Ovary (tissue), 10 donors: ENCODE results near the gene PPME1. TPM values are rescaled to one million over a fixed set of nuclear protein-coding genes. Genes with fewer than 3 reads are reported as not detected.
"Not testable (repeated sequence)": the region's sequence is repeated elsewhere in the genome, so short reads cannot be mapped to it uniquely, and the experiment has no call there.

ENCODE experiments used
- DNase-seq, 5 donors: peaks; one replicate each; pipeline ENCODE4 v3.0.0-alpha.2; 2019 to 2020
- H3K27ac ChIP-seq, 2 donors: fragments of 200-600 bp; one replicate each; pipeline versions ENCODE4 v1.5.1 to v1.8.0; 2019 to 2022
- H3K27me3 ChIP-seq: fragments of 200-600 bp; one replicate; pipeline ENCODE4 v1.8.0; 2022
- H3K36me3 ChIP-seq: fragments of 200-600 bp; sonication (generic); one replicate; pipeline ENCODE4 v1.5.1; 2019
- H3K4me1 ChIP-seq: one replicate; pipeline ENCODE4 v1.8.1; 2013; ENCODE audit warnings: mild to moderate bottlenecking, moderate library complexity; ENCODE audit not compliant: insufficient read depth
- H3K4me3 ChIP-seq: fragments of 200-600 bp; sonication (generic); one replicate; pipeline ENCODE4 v1.5.1; 2017
- H3K9me3 ChIP-seq, 2 donors: fragments of 200-600 bp in 1 of 2; sonication (generic) in 1 of 2; one replicate each; pipeline versions ENCODE4 v1.5.1 to v1.8.1; 2013 to 2019; ENCODE audit warnings: mild to moderate bottlenecking in 1 of 2, moderate library complexity in 1 of 2
- EP300 ChIP-seq: sonication (generic); formaldehyde crosslinking; IDR thresholded peaks from one replicate; pipeline ENCODE4 v1.6.1; 2017; ENCODE audit warnings: antibody characterized with exemption
- POLR2A ChIP-seq: fragments of 450-650 bp; IDR thresholded peaks from one replicate; pipeline ENCODE4 v1.6.1; 2017; ENCODE audit warnings: antibody characterized with exemption, mild to moderate bottlenecking, moderate library complexity
- WGBS, 3 donors: extraction: QIAGEN DNeasy Blood & Tissue Kit in 1 of 3; methylation state at CpG; one replicate each; pipeline versions ENCODE4 v1.1.5 to v1.1.7; 2013 to 2017; 5-methylcytosine and 5-hydroxymethylcytosine counted together
- intact Hi-C, 4 donors: fragments of 100-400 bp; cut with DNase I; formaldehyde crosslinking; loops; one replicate each; pipeline versions ENCODE4 v1.11.0 to v1.15.1; 2022 to 2023
- long read RNA-seq, 3 donors: library from polyadenylated mRNA in 2 of 3; unstranded in 2 of 3; transcript quantifications; one replicate each; pipeline ENCODE4 v2.0.0 and lab custom pipeline, GENCODE V29; 2021 to 2026
- polyA plus RNA-seq, 2 donors: library from polyadenylated mRNA; stranded (reverse); fragments of 200-250 nt in 1 of 2; fragments of 350-450 nt in 1 of 2; fragmentation: Illumina TruSeq in 1 of 2; extraction: RNeasy Lipid Tissue Mini Kit (QIAGEN cat#74804) in 1 of 2; gene quantifications; one replicate each; pipeline ENCODE4 v1.2.3, GENCODE V29; 2013 to 2014
- total RNA-seq, 7 donors: library from RNA; depleted of rRNA in 2 of 7; stranded (reverse); fragments of >200 nt in 2 of 7; fragmentation: NEBNext Ultra II Directional in 3 of 7; extraction: Animal tissue kit (Norgen Biotek cat#: 25700) in 3 of 7; gene quantifications; one replicate each; pipeline versions ENCODE4 v1.1.0 to v1.2.4, GENCODE V29; 2016 to 2023
- TF ChIP-seq, protein P1 (sequence below), 3 donors: fragments of 450-650 bp in 2 of 3; fragments of 200-600 bp in 1 of 3; IDR thresholded peaks; one replicate each; pipeline versions ENCODE4 v1.5.1 to v1.8.0; 2016 to 2022; ENCODE audit warnings: antibody characterized with exemption in 3 of 3, mild to moderate bottlenecking in 1 of 3
- donor health status: DM: no; HTN: no; CAD: no; lungs with moderate emphysema.
- donor health status: DM: no; HTN: no; CAD: no.
- donor health status: Bipolar disorder and iron deficiency.
- donor health status: DM: yes; HTN: yes; CAD: no.
- donor health status: DM: no; HTN: no; CAD: no.
- donor health status: DM: yes; HTN: yes; CAD: no.

The PPME1 gene, protein sequence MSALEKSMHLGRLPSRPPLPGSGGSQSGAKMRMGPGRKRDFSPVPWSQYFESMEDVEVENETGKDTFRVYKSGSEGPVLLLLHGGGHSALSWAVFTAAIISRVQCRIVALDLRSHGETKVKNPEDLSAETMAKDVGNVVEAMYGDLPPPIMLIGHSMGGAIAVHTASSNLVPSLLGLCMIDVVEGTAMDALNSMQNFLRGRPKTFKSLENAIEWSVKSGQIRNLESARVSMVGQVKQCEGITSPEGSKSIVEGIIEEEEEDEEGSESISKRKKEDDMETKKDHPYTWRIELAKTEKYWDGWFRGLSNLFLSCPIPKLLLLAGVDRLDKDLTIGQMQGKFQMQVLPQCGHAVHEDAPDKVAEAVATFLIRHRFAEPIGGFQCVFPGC
- 10 to 100 TPM; 31.5 to 42.2 (median 35.8) TPM for total RNA-seq
- 10 to 100 TPM; 19.6 to 39.1 TPM for polyA plus RNA-seq
- long read RNA-seq, donor 1, transcript PPME1-201 (14 exons, 2,677 nt): major isoform, 151 of 176 reads
- long read RNA-seq, donor 1, partial matches to known transcripts: 6 of 176 reads
- long read RNA-seq, donor 1, other reads (novel, unspliced or antisense): 17 of 176 reads
- long read RNA-seq, donor 2, transcript PPME1-201 (14 exons, 2,677 nt): major isoform, 24 of 51 reads
- long read RNA-seq, donor 2, partial matches to known transcripts: 26 of 51 reads
- long read RNA-seq, donor 2, other reads (novel, unspliced or antisense): 0 of 51 reads
- long read RNA-seq, donor 3, full-length matches to known transcripts: 68 of 82 reads
- long read RNA-seq, donor 3, partial matches to known transcripts: 5 of 82 reads
- long read RNA-seq, donor 3, other reads (novel, unspliced or antisense): 9 of 82 reads

DNA sequence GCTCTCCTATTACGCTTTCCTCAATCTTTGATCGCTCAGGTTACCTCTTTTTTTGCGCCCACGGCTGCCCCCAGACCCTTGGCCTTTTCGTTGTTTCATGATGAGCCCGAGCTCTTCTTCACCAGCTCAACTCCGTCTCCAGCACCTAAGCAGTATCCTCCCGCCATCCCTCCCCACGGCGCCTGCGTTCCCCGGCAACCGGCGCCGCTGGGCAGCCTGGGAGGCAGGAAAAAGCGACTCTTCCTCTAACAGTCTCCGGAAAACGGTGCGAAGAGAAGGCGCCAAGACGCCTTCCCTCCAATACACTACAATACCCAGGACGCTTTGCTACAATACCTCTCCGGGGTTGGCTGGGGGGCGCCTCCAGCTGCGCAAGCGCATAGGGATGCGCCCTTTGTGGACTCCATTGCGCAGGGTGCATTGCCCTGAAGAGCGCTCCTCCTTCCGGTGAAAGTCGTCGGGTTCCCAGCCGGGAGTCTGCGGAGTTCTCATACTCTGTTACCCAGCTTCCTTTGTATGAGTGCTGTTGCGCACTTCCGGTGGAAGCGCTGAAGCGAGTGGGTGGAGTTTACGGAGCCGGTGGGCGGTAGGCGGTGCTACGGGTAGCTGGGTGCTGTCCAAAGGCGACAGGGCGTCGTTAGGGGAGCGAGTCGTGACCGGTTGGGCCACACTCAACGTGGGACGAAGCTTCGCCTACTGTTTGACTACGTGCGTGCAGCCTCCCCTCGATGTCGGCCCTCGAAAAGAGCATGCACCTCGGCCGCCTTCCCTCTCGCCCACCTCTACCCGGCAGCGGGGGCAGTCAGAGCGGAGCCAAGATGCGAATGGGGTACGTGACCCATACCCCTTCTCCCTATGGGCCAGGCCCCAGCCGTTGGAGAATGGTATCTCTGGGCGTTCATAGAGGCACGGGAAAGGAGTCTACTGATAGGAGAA is at the start of gene PPME1, which contains the start of gene C2CD3:
Gene PPME1 (plus strand): TSS at position 596 of the 936 bp plus-strand sequence. CDS start 133 bp downstream, at position 729.
Gene C2CD3 (minus strand): TSS at position 309 of the 936 bp plus-strand sequence. CDS start 210 bp downstream, at position 99.
- no peaks in the 10 kb centered on the region for H3K36me3 ChIP-seq
- TF ChIP-seq, protein P1, sequence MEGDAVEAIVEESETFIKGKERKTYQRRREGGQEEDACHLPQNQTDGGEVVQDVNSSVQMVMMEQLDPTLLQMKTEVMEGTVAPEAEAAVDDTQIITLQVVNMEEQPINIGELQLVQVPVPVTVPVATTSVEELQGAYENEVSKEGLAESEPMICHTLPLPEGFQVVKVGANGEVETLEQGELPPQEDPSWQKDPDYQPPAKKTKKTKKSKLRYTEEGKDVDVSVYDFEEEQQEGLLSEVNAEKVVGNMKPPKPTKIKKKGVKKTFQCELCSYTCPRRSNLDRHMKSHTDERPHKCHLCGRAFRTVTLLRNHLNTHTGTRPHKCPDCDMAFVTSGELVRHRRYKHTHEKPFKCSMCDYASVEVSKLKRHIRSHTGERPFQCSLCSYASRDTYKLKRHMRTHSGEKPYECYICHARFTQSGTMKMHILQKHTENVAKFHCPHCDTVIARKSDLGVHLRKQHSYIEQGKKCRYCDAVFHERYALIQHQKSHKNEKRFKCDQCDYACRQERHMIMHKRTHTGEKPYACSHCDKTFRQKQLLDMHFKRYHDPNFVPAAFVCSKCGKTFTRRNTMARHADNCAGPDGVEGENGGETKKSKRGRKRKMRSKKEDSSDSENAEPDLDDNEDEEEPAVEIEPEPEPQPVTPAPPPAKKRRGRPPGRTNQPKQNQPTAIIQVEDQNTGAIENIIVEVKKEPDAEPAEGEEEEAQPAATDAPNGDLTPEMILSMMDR (IDR thresholded peaks at IDR 0.05): peak in 2 of 3 donors; percentile 22 to 33
- peak; percentile 57 for TF ChIP-seq POLR2A
- TF ChIP-seq EP300: no peak
- peak within 1 kb of the TSS; percentile 91 for H3K4me3 ChIP-seq
- WGBS, 3 donors: 0 to 1% (median 0%) methylated on average over 68 of the region's 68 CpGs
- intact Hi-C loops: no loop called here
- no peaks in the 10 kb centered on the region for H3K9me3 ChIP-seq
- H3K27ac ChIP-seq: peak within 1 kb of the TSS; percentile 55 to 68
- H3K27me3 ChIP-seq: no peaks in the 10 kb centered on the region
- peak; percentile 96 to 98 (median 97) for DNase-seq
- peaks cover 9% of the 10 kb centered on the region for H3K4me1 ChIP-seq

DNA sequence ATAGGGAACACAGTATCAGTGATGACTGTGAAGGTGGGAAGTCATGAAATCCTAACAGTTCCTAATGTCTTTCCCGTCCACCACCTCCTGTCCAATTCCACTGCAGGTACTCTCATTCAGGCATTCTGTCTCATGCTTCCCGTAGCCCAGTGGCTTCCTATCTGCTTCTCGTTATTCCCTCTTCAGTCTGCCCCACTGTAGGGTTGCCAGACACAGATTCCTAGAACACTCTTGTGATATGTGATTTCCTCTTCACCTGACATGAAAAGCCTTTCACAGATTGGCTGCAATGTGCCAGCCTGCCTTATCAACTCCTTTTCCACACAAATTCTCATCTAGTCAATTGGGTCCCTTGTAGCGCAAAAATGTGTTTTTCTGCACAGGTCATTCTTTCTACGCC is 49.3 kb upstream of the PPME1 start:
- WGBS, 3 donors: 93 to 95% (median 95%) methylated on average over 5 of the region's 5 CpGs
- no peaks in the 10 kb centered on the region for H3K9me3 ChIP-seq
- TF ChIP-seq, protein P1 (IDR thresholded peaks at IDR 0.05): no peak
- TF ChIP-seq EP300: no peak
- no peak for TF ChIP-seq POLR2A
- no peak for DNase-seq
- intact Hi-C loops: no loop called here
- no peak overlapping the region for H3K27ac ChIP-seq
- H3K36me3 ChIP-seq: no peaks in the 10 kb centered on the region
- no peaks in the 10 kb centered on the region for H3K27me3 ChIP-seq
- no peaks in the 10 kb centered on the region for H3K4me1 ChIP-seq
- no peak overlapping the region for H3K4me3 ChIP-seq

DNA sequence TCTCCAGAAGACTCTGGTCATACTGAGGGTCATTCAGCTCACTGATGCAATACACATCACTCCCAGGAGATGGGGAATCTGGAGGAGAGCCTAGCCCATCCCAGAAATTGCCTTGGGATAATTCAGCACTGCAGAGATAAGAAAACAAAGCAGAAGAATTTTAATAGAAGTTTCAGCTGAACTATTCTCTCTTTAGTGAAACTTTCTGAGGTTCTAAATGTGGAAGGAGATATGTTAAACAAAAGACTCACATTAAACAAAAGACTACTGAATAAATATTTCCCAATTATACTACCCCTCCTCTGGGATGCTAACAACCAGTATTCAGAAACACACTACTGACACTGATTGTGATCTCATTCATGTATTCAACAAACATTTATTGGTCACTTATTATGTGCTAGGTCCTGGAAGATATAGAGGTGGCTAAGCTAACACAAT is 48.1 kb upstream of the PPME1 start:
- intact Hi-C loops: no loop called here
- no peak for DNase-seq
- no peak for TF ChIP-seq POLR2A
- TF ChIP-seq, protein P1 (IDR thresholded peaks at IDR 0.05): no peak
- TF ChIP-seq EP300: no peak
- Histone ChIP-seq H3K27ac (no peak overlapping the region), H3K27me3 (no peaks in the 10 kb centered on the region), H3K4me3 (no peak overlapping the region), H3K9me3 (no peaks in the 10 kb centered on the region), H3K4me1 (no peaks in the 10 kb centered on the region), H3K36me3 (no peaks in the 10 kb centered on the region)

DNA sequence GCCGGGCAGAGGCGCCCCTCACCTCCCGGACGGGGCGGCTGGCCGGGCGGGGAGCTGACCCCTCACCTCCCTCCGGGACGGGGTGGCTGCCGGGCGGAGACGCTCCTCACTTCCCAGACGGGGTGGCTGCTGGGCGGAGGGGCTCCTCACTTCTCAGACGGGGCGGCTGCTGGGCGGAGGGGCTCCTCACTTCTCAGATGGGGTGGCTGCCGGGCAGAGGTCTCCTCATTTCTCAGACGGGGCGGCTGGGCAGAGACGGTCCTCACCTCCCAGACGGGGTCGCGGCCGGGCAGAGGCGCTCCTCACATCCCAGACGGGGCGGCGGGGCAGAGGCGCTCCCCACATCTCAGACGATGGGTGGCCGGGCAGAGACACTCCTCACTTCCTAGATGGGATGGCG is 42.0 kb upstream of the PPME1 start:
- H3K4me1 ChIP-seq, H3K27me3 ChIP-seq, H3K36me3 ChIP-seq, intact Hi-C loops, H3K4me3 ChIP-seq, H3K9me3 ChIP-seq, H3K27ac ChIP-seq, DNase-seq: not testable (repeated sequence)
- 93 to 96% (median 95%) methylated on average over 20 to 32 of the region's 33 CpGs for WGBS, 3 donors
